DND-41 (cell line): ENCODE measurements around the gene SSX2IP.

Experiments
- ATAC-seq: fragments of 200-7000 bp; cut with Tn5 transposase; 3 replicates; pipeline ENCODE4 v1.9.1; 2021; ENCODE audit warnings: low read depth; ENCODE audit not compliant: insufficient read depth
- DNase-seq: peaks from one replicate; pipeline ENCODE4 v3.0.0-alpha.2; 2020
- H2AFZ ChIP-seq: 2 replicates; pipeline ENCODE4 v1.6.0; 2012; ENCODE audit warnings: low read depth, low read length
- H3K27ac ChIP-seq: 2 replicates; pipeline ENCODE4 v1.5.1; 2012; ENCODE audit warnings: low read length, inconsistent platforms
- H3K27me3 ChIP-seq: fragments of 200-600 bp; sonication (generic); 2 replicates; pipeline ENCODE4 v1.6.0; 2012; ENCODE audit warnings: low read length, mild to moderate bottlenecking, inconsistent platforms; ENCODE audit not compliant: insufficient read depth, poor library complexity
- H3K36me3 ChIP-seq: 2 replicates; pipeline ENCODE4 v1.5.1; 2012; ENCODE audit warnings: low read length, inconsistent platforms; ENCODE audit not compliant: insufficient read depth
- H3K4me1 ChIP-seq: 2 replicates; pipeline ENCODE4 v1.5.1; 2012; ENCODE audit warnings: mild to moderate bottlenecking, low read length; ENCODE audit not compliant: insufficient read depth
- H3K4me2 ChIP-seq: 2 replicates; pipeline ENCODE4 v1.6.0; 2012; ENCODE audit warnings: mild to moderate bottlenecking, moderate library complexity, low read length, inconsistent platforms; ENCODE audit not compliant: insufficient read depth
- H3K4me3 ChIP-seq, 2 experiments: fragments of 200-600 bp in 1 of 2; shearing (Covaris generic) in 1 of 2; 2 replicates each; pipeline ENCODE4 v1.5.1; 2012 to 2016; ENCODE audit warnings: inconsistent platforms in 2 of 2, low read length in 2 of 2, mild to moderate bottlenecking in 2 of 2, low read depth in 1 of 2, moderate library complexity in 1 of 2
- H3K79me2 ChIP-seq: 2 replicates; pipeline ENCODE4 v1.6.0; 2012; ENCODE audit warnings: low read length, inconsistent platforms; ENCODE audit not compliant: insufficient read depth
- H3K9ac ChIP-seq: 2 replicates; pipeline ENCODE4 v1.6.0; 2012; ENCODE audit warnings: low read depth, mild to moderate bottlenecking, inconsistent platforms, low read length, moderate library complexity
- H3K9me3 ChIP-seq: 2 replicates; pipeline ENCODE4 v1.5.1; 2012; ENCODE audit warnings: low read length, moderate library complexity, mild to moderate bottlenecking, inconsistent platforms; ENCODE audit not compliant: insufficient read depth, severe bottlenecking
- H4K20me1 ChIP-seq: 2 replicates; pipeline ENCODE4 v1.6.0; 2012; ENCODE audit warnings: low read length; ENCODE audit not compliant: insufficient read depth
- CTCF ChIP-seq: IDR thresholded peaks from 2 replicates; pipeline ENCODE4 v1.5.1; 2012; ENCODE audit warnings: borderline replicate concordance, low read length, moderate library complexity, mild to moderate bottlenecking; ENCODE audit not compliant: poor library complexity, severe bottlenecking; ENCODE audit errors: extremely low read depth
- EZH2 ChIP-seq: IDR thresholded peaks from 3 replicates; pipeline ENCODE4 v1.6.1; 2012; ENCODE audit warnings: borderline replicate concordance, low read depth, mild to moderate bottlenecking, moderate library complexity, low read length, inconsistent platforms; ENCODE audit not compliant: severe bottlenecking

The SSX2IP gene

GRCh38 chr1:84669831-84670230, 20.4 kb downstream of the SSX2IP start:
- ATAC-seq: no peak
- no peak for TF ChIP-seq EZH2
- no peak for TF ChIP-seq CTCF
- no peak overlapping the region for H3K27ac ChIP-seq

GRCh38 chr1:84668185-84668584, 22.1 kb downstream of the SSX2IP start:
- Histone ChIP-seq H3K4me1 (peaks cover 3% of the 10 kb centered on the region; the same call in 1 of the 2 replicates), H3K79me2 (no peaks in the 10 kb centered on the region; the same call in 1 of the 2 replicates), H4K20me1 (no peaks in the 10 kb centered on the region; the same call in 1 of the 2 replicates), H3K9me3 (no peaks in the 10 kb centered on the region), H3K4me2 (no peak overlapping the region), H3K27me3 (no peaks in the 10 kb centered on the region), H3K4me3 (no peak overlapping the region), H3K9ac (no peak overlapping the region), H3K27ac (no peak overlapping the region), H3K36me3 (0 out of 2 replicates have a peak, but pooled peaks cover 4% of the 10 kb centered on the region), H2AFZ (no peak overlapping the region)
- ATAC-seq: peak; percentile 39; the same call in 1 of the 3 replicates
- TF ChIP-seq EZH2 (no peak), CTCF (peak; percentile 31)
- DNase-seq: no peak

More at GRCh38 chr1:84669831-84670230, 20.4 kb downstream of the SSX2IP start:
- H3K79me2 ChIP-seq: peaks cover under 1% of the 10 kb centered on the region; the same call in 1 of the 2 replicates
- no peak overlapping the region for H3K9ac ChIP-seq
- H2AFZ ChIP-seq: no peak overlapping the region
- no peaks in the 10 kb centered on the region for H3K9me3 ChIP-seq
- H3K36me3 ChIP-seq: 0 out of 2 replicates have a peak, but pooled peaks cover 4% of the 10 kb centered on the region
- no peak for DNase-seq
- peaks cover 3% of the 10 kb centered on the region; the same call in 1 of the 2 replicates for H3K4me1 ChIP-seq
- no peak overlapping the region for H3K4me3 ChIP-seq
- H4K20me1 ChIP-seq: no peaks in the 10 kb centered on the region; the same call in 1 of the 2 replicates
- no peak overlapping the region for H3K4me2 ChIP-seq
- no peaks in the 10 kb centered on the region for H3K27me3 ChIP-seq

- no peak overlapping the region for H2AFZ ChIP-seq
- no peaks in the 10 kb centered on the region for H4K20me1 ChIP-seq
- TF ChIP-seq CTCF (no peak), EZH2 (no peak)
- H3K9me3 ChIP-seq: no peaks in the 10 kb centered on the region
- DNase-seq (no peak), ATAC-seq (no peak)
- H3K9ac ChIP-seq: no peak overlapping the region
- peaks cover 15% of the 10 kb centered on the region; the same call in 1 of the 2 replicates for H3K36me3 ChIP-seq
- H3K79me2 ChIP-seq: no peaks in the 10 kb centered on the region
- no peaks in the 10 kb centered on the region for H3K4me1 ChIP-seq
- no peaks in the 10 kb centered on the region for H3K27me3 ChIP-seq
- H3K27ac ChIP-seq: no peak overlapping the region
- H3K4me2 ChIP-seq: no peak overlapping the region
- no peak overlapping the region for H3K4me3 ChIP-seq
Observed at GRCh38 chr1:84665703-84666317, 24.5 kb downstream of the SSX2IP start.
